K562 (cell line): ENCODE results near the gene EPHB1. TPM values are rescaled to one million over a fixed set of nuclear protein-coding genes. Genes with fewer than 3 reads are reported as not detected.

Source experiments
- ATAC-seq: fragments of 200-7000 bp; cut with Tn5 transposase; 3 replicates; pipeline ENCODE4 v1.9.1; 2020; ENCODE audit warnings: moderate library complexity
- BruUV-seq: library from RNA; stranded (reverse); fragments of 400-500 nt; replicated peaks from 2 replicates; lab custom pipeline; 2021; lab: Mats Ljungman, UMichigan
- CTCF ChIA-PET: fragments of 300-600 bp; formaldehyde crosslinking; extraction: SDS; loops from one replicate; lab custom pipeline; 2021; ENCODE audit warnings: low intra/inter-chr PET ratio; lab: Yijun Ruan, JAX
- POLR2A ChIA-PET: fragments of 300-600, 350-650 bp; sonication (Branson Sonifier 250); formaldehyde crosslinking; extraction: SDS; loops from one replicate; lab custom pipeline; 2021; ENCODE audit warnings: antibody characterized with exemption, inconsistent platforms; lab: Yijun Ruan, JAX
- DNase-seq, 4 experiments: peaks; one replicate each; pipeline versions ENCODE4 v3.0.0 to v3.0.0-alpha.2; 2011 to 2018; ENCODE audit warnings: low spot score in 3 of 4, mixed read lengths in 3 of 4; ENCODE audit errors: extremely low read depth in 1 of 4
- FAIRE-seq: peaks from 2 replicates; lab custom pipeline; 2011; peaks lifted over from hg19 to GRCh38; lab: Jason Lieb, UNC
- H2AFZ ChIP-seq: 2 replicates; pipeline ENCODE4 v1.6.0; 2011; ENCODE audit warnings: low read depth, low read length, control low read depth, inconsistent platforms
- H3K27ac ChIP-seq: fragments of 200-600 bp; 3 replicates; pipeline ENCODE4 v1.8.0; 2011; ENCODE audit warnings: low read depth, mild to moderate bottlenecking, control low read depth, inconsistent platforms, low read length, moderate library complexity, mixed read lengths; ENCODE audit errors: extremely low read depth
- H3K27me3 ChIP-seq, 2 experiments: fragments of 300-600 bp in 1 of 2; 2 replicates in 1 of 2; 3 replicates in 1 of 2; pipeline versions ENCODE4 v1.6.0 to v1.8.0; 2011; ENCODE audit warnings: inconsistent platforms in 2 of 2, low read length in 2 of 2, mild to moderate bottlenecking in 1 of 2, mixed read lengths in 1 of 2, moderate library complexity in 1 of 2; ENCODE audit not compliant: control insufficient read depth in 2 of 2, insufficient read depth in 2 of 2
- H3K36me3 ChIP-seq: fragments of 300-600 bp; 3 replicates; pipeline ENCODE4 v1.8.0; 2011; ENCODE audit warnings: mild to moderate bottlenecking, low read length, inconsistent platforms; ENCODE audit not compliant: control insufficient read depth, insufficient read depth
- H3K4me1 ChIP-seq, 2 experiments: fragments of 200-600 bp in 1 of 2; replicated peaks in 1 of 2; 2 replicates in 1 of 2; 3 replicates in 1 of 2; pipeline versions ENCODE4 v1.5.1 to v1.8.0; 2011; ENCODE audit warnings: inconsistent platforms in 2 of 2, low read length in 2 of 2, mild to moderate bottlenecking in 1 of 2, mixed read lengths in 1 of 2, moderate library complexity in 1 of 2; ENCODE audit not compliant: control insufficient read depth in 2 of 2, insufficient read depth in 2 of 2
- H3K4me2 ChIP-seq: 2 replicates; pipeline ENCODE4 v1.6.1; 2011; ENCODE audit warnings: low read length, control low read depth, inconsistent platforms, mixed read lengths; ENCODE audit not compliant: insufficient read depth
- H3K4me3 ChIP-seq: fragments of 200-600 bp; sonication (generic), shearing (Covaris generic); 2 replicates; pipeline ENCODE4 v1.5.1; 2016; ENCODE audit warnings: control low read depth, inconsistent platforms
- H3K79me2 ChIP-seq: fragments of 200-600 bp; 3 replicates; pipeline ENCODE4 v1.8.0; 2011; ENCODE audit warnings: low read length, inconsistent platforms; ENCODE audit not compliant: control insufficient read depth, insufficient read depth
- H3K9ac ChIP-seq, 2 experiments: 2 replicates each; pipeline versions ENCODE4 v1.6.0 to v1.6.1; 2011; ENCODE audit warnings: low read depth in 2 of 2, low read length in 2 of 2, control low read depth in 1 of 2, inconsistent platforms in 1 of 2, mild to moderate bottlenecking in 1 of 2, mixed read lengths in 1 of 2; ENCODE audit not compliant: insufficient read depth in 1 of 2
- H3K9me1 ChIP-seq: one replicate; pipeline ENCODE4 v1.6.0; 2011; ENCODE audit warnings: inconsistent platforms, mild to moderate bottlenecking, low read length, moderate library complexity; ENCODE audit not compliant: control insufficient read depth, insufficient read depth
- H3K9me3 ChIP-seq: replicated peaks from 2 replicates; pipeline ENCODE4 v1.5.1; 2011; ENCODE audit warnings: low read depth, low read length, inconsistent platforms; ENCODE audit not compliant: control insufficient read depth, insufficient read depth
- H4K20me1 ChIP-seq: replicated peaks from 2 replicates; pipeline ENCODE4 v1.6.1; 2011; ENCODE audit warnings: low read length, inconsistent platforms, mixed read lengths; ENCODE audit not compliant: control insufficient read depth, insufficient read depth
- ASH1L ChIP-seq: fragments of 450-650 bp; IDR thresholded peaks from 2 replicates; pipeline ENCODE4 v1.6.1; 2018; ENCODE audit warnings: borderline replicate concordance, mild to moderate bottlenecking, low read depth; ENCODE audit not compliant: partially characterized antibody
- CEBPG ChIP-seq, 3 experiments: fragments of 200-800 bp in 1 of 3; sonication (Bioruptor generic) in 1 of 3; sonication (generic) in 1 of 3; formaldehyde crosslinking in 1 of 3; IDR thresholded peaks in 2 of 3; conservative IDR thresholded peaks in 1 of 3; 2 replicates each; pipeline versions ENCODE4 v1.6.1 to v1.8.0; 2016 to 2022; ENCODE audit warnings: missing compliant biosample characterization in 2 of 3, missing genetic modification characterization in 2 of 3, mild to moderate bottlenecking in 1 of 3, missing genetic modification reagents in 1 of 3
- HNRNPLL ChIP-seq: fragments of 200-400 bp; formaldehyde crosslinking; IDR thresholded peaks from 2 replicates; pipeline ENCODE4 v1.6.1; 2017; ENCODE audit warnings: low read length, low read depth, mild to moderate bottlenecking; ENCODE audit not compliant: poor library complexity, severe bottlenecking
- MNT ChIP-seq, 2 experiments: fragments of 450-650 bp; conservative IDR thresholded peaks; 2 replicates each; pipeline ENCODE4 v1.6.1; 2017; ENCODE audit warnings: mild to moderate bottlenecking in 2 of 2, moderate library complexity in 2 of 2
- MTA1 ChIP-seq: fragments of 450-650 bp; IDR thresholded peaks from 2 replicates; pipeline ENCODE4 v1.6.1; 2017; ENCODE audit warnings: borderline replicate concordance
- NFRKB ChIP-seq: fragments of 450-650 bp; IDR thresholded peaks from 2 replicates; pipeline ENCODE4 v1.6.1; 2016; ENCODE audit warnings: low read depth
- NUFIP1 ChIP-seq: fragments of 450-650 bp; IDR thresholded peaks from 2 replicates; pipeline ENCODE4 v1.6.1; 2018; ENCODE audit not compliant: partially characterized antibody
- PATZ1 ChIP-seq: fragments of 250-450 bp; sonication (Bioruptor Pico); IDR thresholded peaks from 2 replicates; pipeline ENCODE4 v1.5.0; 2020; ENCODE audit warnings: mild to moderate bottlenecking, borderline replicate concordance
- POLR3A ChIP-seq: IDR thresholded peaks from 2 replicates; pipeline ENCODE4 v1.6.1; 2011; ENCODE audit warnings: borderline replicate concordance, mild to moderate bottlenecking, moderate library complexity; ENCODE audit not compliant: insufficient read length, insufficient read depth; ENCODE audit errors: extremely low read depth
- PRMT5 ChIP-seq: sonication (generic); formaldehyde crosslinking; IDR thresholded peaks from 2 replicates; pipeline ENCODE4 v1.5.0; 2020; ENCODE audit warnings: missing genetic modification reagents
- SIN3B ChIP-seq: fragments of 450-650 bp; IDR thresholded peaks from 2 replicates; pipeline ENCODE4 v1.6.1; 2017; ENCODE audit warnings: low read depth, mild to moderate bottlenecking, moderate library complexity
- ZNF445 ChIP-seq: fragments of 250-450 bp; sonication (Bioruptor Pico); IDR thresholded peaks from 2 replicates; pipeline ENCODE4 v1.4.0; 2020; ENCODE audit warnings: low read depth, mild to moderate bottlenecking, moderate library complexity
- ZNF644 ChIP-seq: fragments of 200-800 bp; sonication (Bioruptor generic); IDR thresholded peaks from 2 replicates; pipeline ENCODE4 v1.6.1; 2016; ENCODE audit warnings: low read depth, missing genetic modification characterization, missing compliant biosample characterization
- WGBS: fragments of 100-300 bp; shearing (Covaris generic); methylation state at CpG from one replicate; pipeline ENCODE4 v1.1.6; 2016; ENCODE audit warnings: low coverage, mixed read lengths; ENCODE audit not compliant: insufficient coverage; ENCODE audit errors: missing lambda C conversion rate; 5-methylcytosine and 5-hydroxymethylcytosine counted together
- in situ Hi-C: fragments of 300-500 bp; cut with MboI; formaldehyde crosslinking; loops from 4 replicates; pipeline ENCODE4 v1.15.0; 2018; ENCODE audit warnings: inconsistent platforms, mixed read lengths
- intact Hi-C: fragments of 100-400 bp; cut with micrococcal nuclease; formaldehyde crosslinking; loops from 2 replicates; pipeline ENCODE4 v1.14.2; 2022
- polyA plus RNA-seq, 8 experiments: library from polyadenylated mRNA; depleted of rRNA in 4 of 8; stranded (reverse) in 5 of 8; unstranded in 3 of 8; fragments of >200 nt; fragmentation: Nextera tagmentation in 2 of 8; fragmentation: Illumina TruSeq in 1 of 8; extraction: Ambion mirVana in 2 of 8; extraction: Trizol in 1 of 8; gene quantifications; 2 replicates each; pipeline versions ENCODE4 v1.2.1 to v1.2.3, GENCODE V29; 2011 to 2014; ENCODE audit warnings: inconsistent platforms in 1 of 8, missing spikeins in 1 of 8
- total RNA-seq, 7 experiments: library from RNA; depleted of rRNA in 6 of 7; stranded (reverse); fragments of >200 nt in 6 of 7; fragmentation: Illumina TruSeq in 2 of 7; extraction: Trizol in 2 of 7; gene quantifications; 2 replicates each; pipeline versions ENCODE4 v1.2.1 to v1.2.3, GENCODE V29; 2011 to 2021; ENCODE audit warnings: low replicate concordance in 1 of 7

The EPHB1 gene
- total and polyA plus RNA-seq, 9 of the 15 experiments (the other 6 are each of a cell fraction or from before 2014, with no cell fraction given), result 0.29 TPM; not detected in 8

GRCh38 chr3:134817297-134817696 is 22.2 kb downstream of the EPHB1 start:
- 2% methylated on average over 5 of the region's 6 CpGs for WGBS
- no peaks in the 10 kb centered on the region for H3K9me1 ChIP-seq
- TF ChIP-seq PRMT5 (CRISPR knock-in tag) (no peak), CEBPG (CRISPR knock-in tag; IDR thresholded peaks at IDR 0.05) (no peak), CEBPG (tag; conservative IDR thresholded peaks at IDR 0.05 in 1 of 2, IDR thresholded peaks at IDR 0.05 in 1 of 2) (no peak), NFRKB (no peak), ASH1L (no peak), NUFIP1 (no peak), POLR3A (no peak), PATZ1 (no peak), SIN3B (no peak), MNT (conservative IDR thresholded peaks at IDR 0.05) (no peak), HNRNPLL (no peak), ZNF644 (tag) (no peak), MTA1 (no peak), ZNF445 (CRISPR knock-in tag) (no peak)
- no peak overlapping the region for H3K4me2 ChIP-seq
- no peaks in the 10 kb centered on the region for H3K9me3 ChIP-seq
- FAIRE-seq (no peak), DNase-seq (no peak), ATAC-seq (no peak)
- no peaks in the 10 kb centered on the region for H3K27me3 ChIP-seq
- in situ Hi-C loops, result no loop called here
- POLR2A ChIA-PET, result no interaction called here
- intact Hi-C loops, result no loop called here
- no peaks in the 10 kb centered on the region for H3K79me2 ChIP-seq
- H3K36me3 ChIP-seq, result no peaks in the 10 kb centered on the region
- CTCF ChIA-PET, result no interaction called here
- H2AFZ ChIP-seq, result no peak overlapping the region
- no peak overlapping the region for H3K9ac ChIP-seq
- no peaks in the 10 kb centered on the region for H4K20me1 ChIP-seq
- BruUV-seq, result no TSS peak
- H3K4me3 ChIP-seq, result no peak overlapping the region
- no peaks in the 10 kb centered on the region; a peak in 1 of 5 replicates for H3K4me1 ChIP-seq
- H3K27ac ChIP-seq, result no peak overlapping the region
